H1 (cell line): Measurements from ENCODE around the gene HOXD1. TPM values are rescaled to one million over a fixed set of nuclear protein-coding genes. Genes with fewer than 3 reads are reported as not detected.
A peak's percentile ranks its signal among the peaks of the same experiment; 100 is the strongest.

Experiments used
- BRCA1 ChIP-seq: IDR thresholded peaks from 2 replicates; pipeline ENCODE4 v1.6.1; 2012; ENCODE audit warnings: low read depth, low read length, improper control_type of control experiment
- GABPA ChIP-seq: IDR thresholded peaks from 2 replicates; pipeline ENCODE4 v1.6.1; 2011; ENCODE audit warnings: mild to moderate bottlenecking, low read length, moderate library complexity, borderline replicate concordance; ENCODE audit not compliant: insufficient read depth
- GTF2F1 ChIP-seq: IDR thresholded peaks from 2 replicates; pipeline ENCODE4 v1.6.1; 2012; ENCODE audit warnings: low read depth, low read length, improper control_type of control experiment, borderline replicate concordance
- KDM4A ChIP-seq: IDR thresholded peaks from one replicate; pipeline ENCODE4 v1.7.1; 2012; ENCODE audit warnings: low read depth, mild to moderate bottlenecking, moderate library complexity, low read length, inconsistent platforms; ENCODE audit not compliant: severe bottlenecking
- POLR2A ChIP-seq, 2 experiments: IDR thresholded peaks; 1 replicate in 1 of 2; 2 replicates in 1 of 2; pipeline ENCODE4 v1.6.1; 2011; ENCODE audit warnings: low read depth in 2 of 2, low read length in 2 of 2, mild to moderate bottlenecking in 2 of 2; ENCODE audit errors: control extremely low read depth in 1 of 2
- POLR2AphosphoS5 ChIP-seq: IDR thresholded peaks from 2 replicates; pipeline ENCODE4 v1.6.1; 2011; ENCODE audit warnings: low read depth, low read length
- RNF2 ChIP-seq: fragments of 200-900, 300-1000 bp; sonication (generic); IDR thresholded peaks from 2 replicates; pipeline ENCODE4 v1.7.1; 2016; ENCODE audit warnings: borderline replicate concordance, low read depth, mild to moderate bottlenecking, antibody characterized with exemption, low read length; ENCODE audit not compliant: poor library complexity, severe bottlenecking; ENCODE audit errors: missing control alignments
- SIRT6 ChIP-seq: IDR thresholded peaks from one replicate; pipeline ENCODE4 v1.7.1; 2012; ENCODE audit warnings: low read length, inconsistent platforms
- SUZ12 ChIP-seq: fragments of 200-600 bp; sonication (generic); IDR thresholded peaks from 2 replicates; pipeline ENCODE4 v1.6.1; 2012; ENCODE audit warnings: mild to moderate bottlenecking, inconsistent platforms, low read length, moderate library complexity, mixed read lengths
- polyA plus RNA-seq, 7 experiments: library from polyadenylated mRNA; depleted of rRNA in 3 of 7; stranded (reverse) in 5 of 7; unstranded in 2 of 7; fragments of >200 nt in 5 of 7; fragments of 200-250 nt in 2 of 7; gene quantifications; 1 replicate in 5 of 7; 2 replicates in 1 of 7; 4 replicates in 1 of 7; pipeline versions ENCODE4 v1.2.1 to v1.2.3, GENCODE V29; 2011 to 2013; ENCODE audit warnings: missing spikeins in 2 of 7, mixed read lengths in 2 of 7
- total RNA-seq: library from RNA; stranded (reverse); fragmentation: NEBNext Ultra II Directional; extraction: Animal tissue kit (Norgen Biotek cat#: 25700); gene quantifications from 2 replicates; pipeline ENCODE4 v1.2.1, GENCODE V29; 2021
- TF ChIP-seq, protein P1 (sequence below): IDR thresholded peaks from 2 replicates; pipeline ENCODE4 v1.6.1; 2011; ENCODE audit warnings: low read length, improper control_type of control experiment
- TF ChIP-seq, protein P2 (sequence below): IDR thresholded peaks from 2 replicates; pipeline ENCODE4 v1.6.1; 2012; ENCODE audit warnings: inconsistent platforms

HOXD1 gene
- total and polyA plus RNA-seq, 2 of the 8 experiments (the other 6 are each of a cell fraction or from before 2014, with no cell fraction given): 0.03 TPM; not detected in 1

DNA sequence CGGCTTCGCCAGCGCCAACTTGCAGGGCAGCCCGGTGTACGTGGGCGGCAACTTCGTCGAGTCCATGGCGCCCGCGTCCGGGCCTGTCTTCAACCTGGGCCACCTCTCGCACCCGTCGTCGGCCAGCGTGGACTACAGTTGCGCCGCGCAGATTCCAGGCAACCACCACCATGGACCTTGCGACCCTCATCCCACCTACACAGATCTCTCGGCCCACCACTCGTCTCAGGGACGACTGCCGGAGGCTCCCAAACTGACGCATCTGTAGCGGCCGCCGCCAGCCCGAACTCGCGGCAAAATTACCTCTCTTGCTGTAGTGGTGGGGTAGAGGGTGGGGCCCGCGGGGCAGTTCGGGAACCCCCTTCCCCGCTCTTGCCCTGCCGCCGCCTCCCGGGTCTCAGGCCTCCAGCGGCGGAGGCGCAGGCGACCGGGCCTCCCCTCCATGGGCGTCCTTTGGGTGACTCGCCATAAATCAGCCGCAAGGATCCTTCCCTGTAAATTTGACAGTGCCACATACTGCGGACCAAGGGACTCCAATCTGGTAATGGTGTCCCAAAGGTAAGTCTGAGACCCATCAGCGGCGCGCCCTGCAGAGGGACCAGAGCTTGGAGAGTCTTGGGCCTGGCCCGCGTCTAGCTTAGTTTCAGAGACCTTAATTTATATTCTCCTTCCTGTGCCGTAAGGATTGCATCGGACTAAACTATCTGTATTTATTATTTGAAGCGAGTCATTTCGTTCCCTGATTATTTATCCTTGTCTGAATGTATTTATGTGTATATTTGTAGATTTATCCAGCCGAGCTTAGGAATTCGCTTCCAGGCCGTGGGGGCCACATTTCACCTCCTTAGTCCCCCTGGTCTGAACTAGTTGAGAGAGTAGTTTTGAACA lies 16.2 kb upstream of the HOXD1 start (continued):
- TF ChIP-seq RNF2: peak; percentile 99
- TF ChIP-seq KDM4A: peak; percentile 72
- TF ChIP-seq SIRT6: no peak
- TF ChIP-seq GTF2F1: no peak
- no peak for TF ChIP-seq POLR2A (IDR thresholded peaks at IDR 0.05; ENCODE audit: control extremely low read depth in 1 of 2, low read depth in 2 of 2, low read length in 2 of 2)
- TF ChIP-seq, protein P1, sequence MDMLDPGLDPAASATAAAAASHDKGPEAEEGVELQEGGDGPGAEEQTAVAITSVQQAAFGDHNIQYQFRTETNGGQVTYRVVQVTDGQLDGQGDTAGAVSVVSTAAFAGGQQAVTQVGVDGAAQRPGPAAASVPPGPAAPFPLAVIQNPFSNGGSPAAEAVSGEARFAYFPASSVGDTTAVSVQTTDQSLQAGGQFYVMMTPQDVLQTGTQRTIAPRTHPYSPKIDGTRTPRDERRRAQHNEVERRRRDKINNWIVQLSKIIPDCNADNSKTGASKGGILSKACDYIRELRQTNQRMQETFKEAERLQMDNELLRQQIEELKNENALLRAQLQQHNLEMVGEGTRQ: no peak
- TF ChIP-seq, protein P2, sequence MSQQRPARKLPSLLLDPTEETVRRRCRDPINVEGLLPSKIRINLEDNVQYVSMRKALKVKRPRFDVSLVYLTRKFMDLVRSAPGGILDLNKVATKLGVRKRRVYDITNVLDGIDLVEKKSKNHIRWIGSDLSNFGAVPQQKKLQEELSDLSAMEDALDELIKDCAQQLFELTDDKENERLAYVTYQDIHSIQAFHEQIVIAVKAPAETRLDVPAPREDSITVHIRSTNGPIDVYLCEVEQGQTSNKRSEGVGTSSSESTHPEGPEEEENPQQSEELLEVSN: peak; percentile 76; the same call in 1 of the 2 replicates
- TF ChIP-seq POLR2AphosphoS5: no peak
- TF ChIP-seq GABPA: no peak
- TF ChIP-seq BRCA1: no peak
- peak; percentile 99 for TF ChIP-seq SUZ12
